Left ventricle myocardium superior (tissue), 1 donor: ENCODE measurements around the gene ROR1. TPM values are rescaled to one million over a fixed set of nuclear protein-coding genes. Genes with fewer than 3 reads are reported as not detected.

Source experiments
- ATAC-seq: fragments of 200-7000 bp; cut with Tn5 transposase; one replicate; pipeline ENCODE4 v1.9.1; 2020; ENCODE audit warnings: mild to moderate bottlenecking, moderate library complexity
- DNase-seq: peaks from one replicate; pipeline ENCODE4 v3.0.0-alpha.2; 2020
- intact Hi-C: fragments of 100-400 bp; cut with micrococcal nuclease; formaldehyde crosslinking; loops from one replicate; pipeline ENCODE4 v1.11.0; 2022
- total RNA-seq: library from RNA; stranded (reverse); fragmentation: NEBNext Ultra II Directional; extraction: Animal tissue kit (Norgen Biotek cat#: 25700); gene quantifications from one replicate; pipeline ENCODE4 v1.2.1, GENCODE V29; 2021
- donor health status: DM: no; HTN: yes; CAD: no; lungs with severe emphysema.

The ROR1 gene
- total RNA-seq, 1 donor from 2014 or later, result 9.0 TPM

GRCh38 chr1:63915121-63915520, 141.3 kb downstream of the ROR1 start:
- no peak for ATAC-seq
- intact Hi-C loops, result loop anchor here (10.0 kb wide), 1 partner anchor 140 kb away; the partner anchor contains the start of gene ROR1
- no peak for DNase-seq

- no peak for DNase-seq
- intact Hi-C loops, result loop anchor here (10.0 kb wide), 1 partner anchor 142 kb away; the partner anchor contains the start of gene ROR1
- peak; percentile 29 for ATAC-seq
Observed at GRCh38 chr1:63916485-63917360, 142.9 kb downstream of the ROR1 start.

GRCh38 chr1:63917571-63918417, 144.0 kb downstream of the ROR1 start:
- no peak for DNase-seq
- ATAC-seq, result no peak
- intact Hi-C loops, result loop anchor here (10.0 kb wide), 1 partner anchor 143 kb away; the partner anchor contains the start of gene ROR1

GRCh38 chr1:63918418-63918945, 144.7 kb downstream of the ROR1 start:
- intact Hi-C loops, result loop anchor here (10.0 kb wide), 1 partner anchor 144 kb away; the partner anchor contains the start of gene ROR1
- ATAC-seq (no peak), DNase-seq (no peak)

GRCh38 chr1:63920154-63921117, 146.6 kb downstream of the ROR1 start:
- intact Hi-C loops, result no loop called here
- no peak for DNase-seq
- no peak for ATAC-seq

GRCh38 chr1:63921359-63921758, 147.5 kb downstream of the ROR1 start:
- intact Hi-C loops, result no loop called here
- no peak for ATAC-seq
- DNase-seq, result no peak

GRCh38 chr1:63921802-63922201, 148.0 kb downstream of the ROR1 start:
- DNase-seq (no peak), ATAC-seq (no peak)
- intact Hi-C loops, result no loop called here

- DNase-seq, result peak; percentile 55
- ATAC-seq, result peak; percentile 91
- intact Hi-C loops, result no loop called here
Observed at GRCh38 chr1:63922848-63923247, 149.0 kb downstream of the ROR1 start.

- ATAC-seq (no peak), DNase-seq (no peak)
- intact Hi-C loops, result no loop called here
Observed at GRCh38 chr1:63923302-63923701, 149.5 kb downstream of the ROR1 start.

- intact Hi-C loops, result no loop called here
- DNase-seq, result no peak
- no peak for ATAC-seq
Observed at GRCh38 chr1:63924600-63924999, 150.8 kb downstream of the ROR1 start.

- DNase-seq (peak; percentile 64), ATAC-seq (peak; percentile 98)
- intact Hi-C loops, result no loop called here
Observed at GRCh38 chr1:63928186-63929105, 154.6 kb downstream of the ROR1 start.

GRCh38 chr1:63929106-63929478, 155.3 kb downstream of the ROR1 start:
- ATAC-seq (peak; percentile 2), DNase-seq (no peak)
- intact Hi-C loops, result no loop called here

- intact Hi-C loops, result no loop called here
- DNase-seq, result no peak
- no peak for ATAC-seq
Observed at GRCh38 chr1:63931468-63931867, 157.7 kb downstream of the ROR1 start.

- ATAC-seq, result no peak
- no peak for DNase-seq
- intact Hi-C loops, result no loop called here
Observed at GRCh38 chr1:63934697-63935096, 160.9 kb downstream of the ROR1 start.

GRCh38 chr1:63935143-63935542, 161.3 kb downstream of the ROR1 start:
- peak; percentile 79 for ATAC-seq

GRCh38 chr1:63935553-63935952, 161.7 kb downstream of the ROR1 start:
- no peak for DNase-seq
- peak; percentile 51 for ATAC-seq
- intact Hi-C loops, result no loop called here

More at GRCh38 chr1:63935143-63935542, 161.3 kb downstream of the ROR1 start:
- no peak for DNase-seq
- intact Hi-C loops, result no loop called here

GRCh38 chr1:63936276-63936675, 162.5 kb downstream of the ROR1 start:
- ATAC-seq (no peak), DNase-seq (no peak)
- intact Hi-C loops, result no loop called here

- no peak for ATAC-seq
- DNase-seq, result no peak
- intact Hi-C loops, result no loop called here
Observed at GRCh38 chr1:63936801-63937200, 163.0 kb downstream of the ROR1 start.
